GM15510 (cell line): ENCODE results near the gene WFS1.

Experiments used
- POLR2A ChIP-seq: IDR thresholded peaks from 3 replicates; pipeline ENCODE4 v1.6.1; 2011; ENCODE audit warnings: borderline replicate concordance; ENCODE audit not compliant: insufficient read length; ENCODE audit errors: extremely low read depth

Gene WFS1

DNA sequence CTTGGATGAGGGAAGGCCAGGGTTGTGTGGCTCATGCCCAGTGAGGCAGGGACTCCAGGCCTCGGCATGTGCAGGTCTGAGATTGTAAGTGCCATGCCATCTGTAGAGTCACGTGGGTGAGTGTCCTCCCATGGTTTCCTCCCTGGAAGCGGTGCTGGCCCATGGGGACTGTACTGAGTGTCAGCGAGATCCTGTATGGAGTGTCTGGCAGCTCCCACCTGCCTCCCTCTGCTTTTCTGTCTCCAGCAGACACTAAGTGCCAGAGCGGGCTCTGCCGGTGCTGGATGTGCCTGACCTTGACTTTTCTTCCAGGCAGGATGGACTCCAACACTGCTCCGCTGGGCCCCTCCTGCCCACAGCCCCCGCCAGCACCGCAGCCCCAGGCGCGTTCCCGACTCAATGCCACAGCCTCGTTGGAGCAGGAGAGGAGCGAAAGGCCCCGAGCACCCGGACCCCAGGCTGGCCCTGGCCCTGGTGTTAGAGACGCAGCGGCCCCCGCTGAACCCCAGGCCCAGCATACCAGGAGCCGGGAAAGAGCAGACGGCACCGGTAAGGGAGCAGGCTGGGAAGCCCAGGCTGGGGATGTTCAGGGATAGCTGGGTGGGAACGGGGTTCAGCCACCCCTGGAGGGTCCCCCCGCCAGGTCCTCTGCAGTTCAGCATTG lies 7.6 kb downstream of the WFS1 start:
- no peak for TF ChIP-seq POLR2A

DNA sequence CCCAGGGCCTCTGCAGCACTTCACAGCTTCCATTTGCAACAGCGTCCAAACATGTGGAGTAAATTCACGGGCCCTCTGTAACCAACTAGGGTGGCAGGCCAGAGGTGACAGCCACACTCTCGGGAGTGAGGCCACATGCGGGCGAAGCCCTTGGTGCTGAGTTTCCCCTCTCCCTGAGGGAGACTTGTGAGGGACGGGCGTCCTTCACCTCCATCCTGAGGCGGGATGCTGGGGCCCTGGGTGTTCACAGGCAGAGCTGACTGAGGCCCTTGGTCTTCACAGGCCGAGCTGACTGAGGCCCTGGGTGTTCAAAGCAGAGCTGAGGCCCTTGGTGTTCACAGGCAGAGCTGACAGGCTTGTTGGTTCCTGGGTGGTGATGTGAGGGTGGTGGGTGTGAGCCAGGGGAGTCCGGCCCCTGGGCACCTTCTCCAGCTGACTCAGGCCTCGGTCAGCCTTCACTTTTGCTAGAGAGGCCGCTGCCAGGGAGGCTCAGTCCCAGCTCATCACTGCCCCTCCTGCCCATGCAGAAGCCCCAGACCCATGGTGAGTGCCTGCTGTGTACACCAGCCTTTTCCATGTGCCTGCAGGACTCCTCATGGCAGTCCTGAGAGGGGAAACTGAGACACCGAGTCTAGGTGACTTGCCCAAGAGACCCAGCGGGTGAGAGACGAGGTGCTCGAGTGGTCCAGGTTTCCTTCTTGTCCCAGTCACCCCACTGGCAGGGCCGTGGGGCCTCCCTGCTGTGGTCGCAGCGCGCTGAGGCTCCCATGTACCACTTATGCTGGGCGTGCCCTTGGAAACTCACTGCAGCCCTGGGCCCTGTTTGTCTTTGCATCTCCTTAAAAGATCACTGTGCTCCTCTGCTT lies 8.5 kb downstream of the WFS1 start:
- no peak for TF ChIP-seq POLR2A

DNA sequence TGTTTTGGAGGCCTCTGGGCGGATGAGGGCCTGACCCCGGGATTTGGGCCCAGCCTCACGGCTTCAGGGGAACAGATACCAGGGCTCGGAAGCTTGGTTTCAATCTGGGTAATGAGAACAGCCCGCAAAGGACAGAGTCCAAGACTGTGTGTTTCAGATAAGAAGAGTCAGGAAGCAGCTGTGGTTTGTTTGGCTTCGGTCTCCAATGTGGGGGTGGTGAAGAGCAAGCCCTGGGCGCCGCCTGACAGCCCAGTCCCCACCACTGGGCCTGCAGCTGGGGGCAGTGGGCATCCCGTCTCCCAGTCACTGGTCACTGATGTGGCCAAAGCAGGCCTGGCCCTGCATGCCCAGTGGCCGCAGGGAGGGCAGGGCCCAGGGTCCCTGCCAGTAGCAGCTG lies 9.1 kb downstream of the WFS1 start:
- TF ChIP-seq POLR2A, result no peak

DNA sequence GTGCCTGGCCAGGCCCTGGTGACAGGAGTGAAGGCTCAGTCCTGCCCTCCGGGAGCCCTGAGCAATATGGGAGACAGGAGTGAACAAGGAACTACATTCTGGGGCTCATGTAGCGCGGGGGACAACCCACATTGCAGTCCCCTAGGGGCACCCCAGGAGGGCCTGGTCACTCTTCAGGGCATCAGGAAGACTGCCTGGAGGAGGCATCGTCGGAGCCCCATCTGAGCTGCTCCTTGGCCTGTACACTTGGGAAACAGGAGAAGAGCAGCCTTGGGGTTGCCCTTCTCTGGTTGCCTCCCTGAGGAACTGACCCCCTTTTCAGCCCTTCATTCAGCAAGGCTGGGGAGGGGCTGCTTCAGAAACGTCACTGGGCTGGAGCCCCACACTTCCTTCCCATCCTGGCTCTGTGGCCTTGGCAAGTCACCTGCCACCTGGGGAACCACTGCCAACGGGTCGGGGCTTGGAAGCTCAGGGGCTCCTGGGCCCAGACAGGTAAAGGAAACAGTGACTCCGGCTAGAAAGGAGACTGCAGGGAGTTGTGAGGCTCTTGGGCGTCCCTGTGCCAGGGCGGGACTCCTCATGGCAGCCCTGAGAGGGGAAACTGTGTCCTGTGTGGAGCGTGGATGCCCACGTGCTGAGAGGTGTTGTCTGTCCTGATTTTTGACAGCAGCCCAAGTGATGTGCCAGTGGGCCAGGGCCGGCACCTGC lies 10.1 kb downstream of the WFS1 start:
- no peak for TF ChIP-seq POLR2A

DNA sequence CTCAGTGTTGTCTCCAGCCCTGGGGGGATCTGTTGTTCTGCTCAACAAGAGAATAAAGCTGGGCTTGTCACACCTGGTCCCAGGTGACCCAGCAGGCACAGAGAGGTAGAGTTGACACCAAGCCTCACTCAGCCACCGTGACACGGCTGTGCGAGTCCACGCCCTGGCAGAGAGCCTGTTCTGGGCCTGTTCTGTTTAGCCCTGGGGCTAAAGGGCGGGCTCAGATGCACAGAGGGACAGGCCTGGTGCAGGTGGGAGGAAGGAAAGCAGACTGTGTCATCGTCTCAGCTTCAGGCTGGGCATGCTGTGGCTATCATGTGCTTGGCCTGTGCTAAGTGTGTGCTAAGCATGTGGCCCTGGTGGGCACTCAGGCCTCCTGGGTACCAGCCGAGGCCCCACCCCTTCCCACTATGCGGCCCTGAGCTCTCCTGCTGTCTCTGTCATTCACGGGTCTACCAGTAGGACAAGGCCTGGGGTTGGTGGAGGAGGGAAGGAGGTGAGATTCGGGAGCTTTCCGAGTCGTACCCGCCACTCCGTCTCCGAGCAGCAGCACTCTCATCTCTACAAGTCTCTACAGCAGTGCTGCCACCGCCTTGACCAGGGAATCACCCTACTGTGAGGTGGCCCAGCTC lies 10.8 kb downstream of the WFS1 start:
- no peak for TF ChIP-seq POLR2A

DNA sequence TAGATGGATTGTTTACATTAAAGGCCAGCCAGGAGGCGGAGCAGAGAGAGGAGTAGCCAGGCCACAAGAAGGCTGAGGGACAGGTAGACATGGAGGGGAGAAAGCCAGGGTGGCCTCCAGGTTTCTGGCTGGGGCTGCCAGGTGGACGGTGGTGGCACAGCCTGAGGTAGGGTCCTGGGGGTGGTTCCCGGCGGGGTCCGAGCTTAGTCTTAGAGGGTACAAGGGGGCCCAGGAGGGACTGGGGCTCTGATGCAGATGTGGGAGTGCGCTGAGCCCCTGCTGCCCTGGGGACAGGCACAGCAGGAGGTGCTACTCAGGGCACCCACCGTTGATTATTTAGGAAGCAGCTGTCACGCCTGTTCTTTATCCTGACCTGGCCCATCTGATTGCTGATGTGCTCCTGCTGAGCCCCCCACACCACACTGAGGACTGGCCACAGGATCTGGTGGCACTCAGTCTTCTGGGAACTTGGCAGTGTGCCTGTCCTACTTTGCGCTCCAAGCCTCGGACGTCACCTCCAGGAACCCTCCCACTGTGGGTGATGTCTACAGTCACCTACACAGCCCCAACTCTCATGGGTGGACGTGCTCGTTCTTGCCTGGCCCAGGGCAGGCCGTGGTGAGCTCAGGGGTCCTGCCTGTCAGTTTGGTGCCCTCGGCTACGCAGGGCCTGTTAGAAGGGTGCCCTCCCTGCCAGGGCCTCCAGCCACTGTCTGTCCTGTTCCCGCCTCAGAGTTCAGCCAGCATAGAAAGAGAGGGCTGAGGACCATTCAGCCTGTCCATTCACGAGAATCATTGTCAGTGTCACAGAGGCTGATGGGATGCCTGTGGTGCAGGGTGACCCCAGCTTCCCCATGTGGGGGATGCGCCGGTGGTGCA lies 12.0 kb downstream of the WFS1 start:
- TF ChIP-seq POLR2A, result no peak

DNA sequence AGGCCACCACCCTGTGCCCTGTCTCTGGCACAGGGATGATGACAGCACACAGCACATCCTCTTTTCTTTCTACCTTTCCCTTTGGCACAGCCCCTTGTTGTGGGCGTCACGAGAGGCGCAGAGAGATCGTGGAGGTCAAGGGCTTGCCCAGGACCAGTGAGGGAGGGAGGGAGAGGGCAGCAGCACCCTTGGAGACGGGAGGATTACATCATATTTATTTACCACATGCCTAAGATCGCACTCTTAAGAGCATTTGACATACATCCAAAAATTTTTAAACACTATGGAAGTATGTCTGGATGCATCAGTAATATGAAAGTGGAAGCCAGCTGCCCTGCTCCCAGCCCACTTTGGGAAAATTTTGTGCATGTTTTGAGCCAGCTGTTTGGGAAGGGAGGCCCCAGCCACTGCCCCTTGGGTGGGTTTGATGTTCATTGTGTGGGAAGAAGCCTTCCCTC lies 12.7 kb downstream of the WFS1 start:
- TF ChIP-seq POLR2A, result no peak

DNA sequence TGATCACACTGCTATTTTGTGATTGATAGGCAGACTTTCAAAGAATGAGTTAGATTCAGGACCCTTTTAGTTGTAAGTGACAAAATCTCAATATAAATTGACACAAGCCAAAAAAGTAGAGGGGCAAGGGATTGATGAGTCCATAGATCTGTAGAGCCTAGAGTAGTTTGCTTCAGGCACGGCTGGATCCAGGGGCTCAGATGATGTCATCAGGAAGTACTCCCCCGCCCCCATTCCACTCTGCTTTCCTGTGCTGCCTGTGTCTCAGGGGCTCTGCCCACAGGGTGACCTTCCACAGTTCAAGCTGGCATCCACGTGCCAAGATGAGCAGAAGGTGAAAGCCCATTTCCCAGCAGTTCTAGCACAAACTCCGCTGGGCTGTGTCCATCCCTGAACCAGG lies 13.6 kb downstream of the WFS1 start:
- no peak for TF ChIP-seq POLR2A

DNA sequence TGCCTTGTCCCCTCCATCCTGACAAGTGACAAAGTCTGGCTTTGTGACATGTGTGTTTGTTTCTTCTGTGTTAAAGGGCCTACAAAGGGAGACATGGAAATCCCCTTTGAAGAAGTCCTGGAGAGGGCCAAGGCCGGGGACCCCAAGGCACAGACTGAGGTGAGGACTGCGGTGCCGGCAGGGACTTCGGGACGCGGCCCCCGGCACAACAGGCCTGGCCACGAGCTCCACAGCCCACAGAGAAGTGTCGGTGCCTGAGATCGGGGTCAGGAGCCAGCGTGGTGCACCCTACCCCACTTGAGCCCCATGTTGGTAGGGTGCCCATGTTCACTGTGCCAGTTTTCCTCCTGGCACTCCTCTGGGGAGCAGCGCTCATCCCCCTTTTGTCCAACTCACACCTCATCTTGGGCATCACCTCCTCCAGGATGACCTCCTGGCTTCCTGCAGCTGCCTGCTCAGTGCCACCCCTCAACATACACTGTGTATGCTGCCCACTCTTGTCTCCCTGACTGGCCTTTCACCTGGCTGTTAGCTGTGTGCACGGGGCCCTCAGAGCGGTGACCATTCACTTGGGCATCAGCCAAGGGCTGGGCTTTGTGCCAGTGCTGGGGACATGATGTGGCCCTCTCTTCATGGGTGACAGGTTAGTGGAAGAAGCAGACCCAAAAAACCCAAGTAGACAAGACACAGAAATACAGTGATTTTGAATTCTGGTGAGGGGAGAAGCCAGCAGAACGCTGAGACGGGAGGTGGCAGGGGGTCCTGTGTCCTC lies 17.6 kb downstream of the WFS1 start:
- no peak for TF ChIP-seq POLR2A

DNA sequence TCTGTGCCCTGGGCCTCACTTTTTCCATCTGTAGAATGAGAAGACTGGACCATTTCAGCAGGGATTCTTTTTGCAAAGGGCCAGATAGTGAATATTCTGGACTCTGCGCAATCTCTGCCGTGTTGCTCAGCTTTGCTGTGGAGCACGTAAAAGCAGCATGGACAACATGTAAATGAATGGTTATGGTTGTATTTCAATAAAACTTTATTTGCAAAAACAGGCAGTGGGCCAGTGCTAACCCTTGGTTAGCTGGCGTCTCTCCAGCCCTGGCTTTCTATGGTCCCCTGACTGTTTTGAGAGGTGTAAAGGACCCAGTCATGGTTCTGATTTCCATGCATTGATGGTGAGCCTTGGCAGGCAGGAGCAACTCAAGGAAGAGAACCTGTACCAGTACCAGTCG lies 18.7 kb downstream of the WFS1 start:
- TF ChIP-seq POLR2A, result no peak

DNA sequence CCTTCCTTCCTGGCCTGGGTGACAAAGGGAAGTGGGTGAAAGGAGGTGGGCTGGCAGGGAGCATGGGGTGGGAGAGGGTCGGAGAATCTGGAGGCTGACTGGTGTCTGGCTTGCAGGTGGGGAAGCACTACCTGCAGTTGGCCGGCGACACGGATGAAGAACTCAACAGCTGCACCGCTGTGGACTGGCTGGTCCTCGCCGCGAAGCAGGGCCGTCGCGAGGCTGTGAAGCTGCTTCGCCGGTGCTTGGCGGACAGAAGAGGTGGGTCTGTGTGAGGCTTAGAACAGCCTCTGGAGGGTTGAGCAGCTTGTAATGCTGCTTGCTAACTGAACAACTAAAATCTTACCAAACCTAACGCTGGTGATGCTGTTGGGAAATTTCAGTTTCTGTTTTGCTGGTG lies 19.2 kb downstream of the WFS1 start:
- TF ChIP-seq POLR2A, result no peak

DNA sequence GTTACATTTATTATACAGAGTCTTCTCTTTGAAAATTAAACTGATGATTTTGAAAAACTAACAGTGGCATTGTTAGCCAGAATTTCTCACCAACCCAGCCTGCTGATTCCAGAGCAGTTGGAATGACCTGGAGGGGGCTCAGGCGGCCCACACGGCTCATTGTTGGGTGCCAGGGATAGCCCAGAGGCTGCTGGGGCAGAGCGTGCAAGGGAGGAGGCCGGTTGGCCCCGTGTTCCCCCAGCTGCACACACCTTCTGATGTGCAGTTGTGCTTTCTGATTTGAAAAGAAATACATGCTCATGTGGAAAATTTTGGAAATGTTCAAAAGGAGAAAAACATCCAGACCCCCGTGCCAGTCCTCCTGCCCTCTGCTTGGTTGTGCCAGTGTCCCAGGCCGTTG lies 20.6 kb downstream of the WFS1 start:
- TF ChIP-seq POLR2A, result no peak
